ENCODE data around the gene CLSTN1.

Gene CLSTN1

DNA sequence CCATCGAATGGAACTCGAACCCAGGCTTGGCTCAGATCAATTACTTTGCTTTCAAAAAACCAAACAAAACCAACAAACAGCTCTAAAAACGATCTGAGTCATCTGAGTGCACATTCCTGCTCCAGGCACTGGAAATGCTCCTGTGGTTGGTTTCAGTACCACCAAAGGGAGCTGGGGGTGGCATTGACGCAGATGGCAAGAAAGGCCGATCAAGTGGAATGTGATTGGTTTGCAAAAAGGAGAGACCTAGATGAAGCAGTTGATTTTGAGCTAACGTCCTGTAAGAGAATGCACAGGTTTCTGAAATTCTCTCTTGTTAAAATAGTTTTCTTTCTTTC lies 132.7 kb downstream of the CLSTN1 start:
- H3K4me3 ChIP-seq (ENCODE audit: low read depth in 1 of 2, low read length in 1 of 2): no peak overlapping the region
- peak overlapping the region; percentile 53 for H3K27ac ChIP-seq
- no peaks in the 10 kb centered on the region for H3K27me3 ChIP-seq
- H3K9me3 ChIP-seq: no peaks in the 10 kb centered on the region
- peaks cover 58% of the 10 kb centered on the region for H3K36me3 ChIP-seq
- no peak for TF ChIP-seq CTCF (IDR thresholded peaks at IDR 0.05)
- peaks cover 67 to 75% of the 10 kb centered on the region in 2 experiments for H3K4me1 ChIP-seq (ENCODE audit: control insufficient read depth in 1 of 2, insufficient read depth in 1 of 2, low read depth in 1 of 2, low read length in 1 of 2)

- H3K9me3 ChIP-seq: no peaks in the 10 kb centered on the region
- peak overlapping the region; percentile 53 for H3K27ac ChIP-seq
- H3K4me1 ChIP-seq (ENCODE audit: control insufficient read depth in 1 of 2, insufficient read depth in 1 of 2, low read depth in 1 of 2, low read length in 1 of 2): peaks cover 72 to 79% of the 10 kb centered on the region in 2 experiments
- TF ChIP-seq CTCF (IDR thresholded peaks at IDR 0.05): no peak
- no peaks in the 10 kb centered on the region for H3K27me3 ChIP-seq
- peaks cover 54% of the 10 kb centered on the region for H3K36me3 ChIP-seq
- H3K4me3 ChIP-seq (ENCODE audit: low read depth in 1 of 2, low read length in 1 of 2): no peak overlapping the region
These were observed 133.2 kb downstream of the CLSTN1 start for GRCh38 chr1:9690440-9691107.

DNA sequence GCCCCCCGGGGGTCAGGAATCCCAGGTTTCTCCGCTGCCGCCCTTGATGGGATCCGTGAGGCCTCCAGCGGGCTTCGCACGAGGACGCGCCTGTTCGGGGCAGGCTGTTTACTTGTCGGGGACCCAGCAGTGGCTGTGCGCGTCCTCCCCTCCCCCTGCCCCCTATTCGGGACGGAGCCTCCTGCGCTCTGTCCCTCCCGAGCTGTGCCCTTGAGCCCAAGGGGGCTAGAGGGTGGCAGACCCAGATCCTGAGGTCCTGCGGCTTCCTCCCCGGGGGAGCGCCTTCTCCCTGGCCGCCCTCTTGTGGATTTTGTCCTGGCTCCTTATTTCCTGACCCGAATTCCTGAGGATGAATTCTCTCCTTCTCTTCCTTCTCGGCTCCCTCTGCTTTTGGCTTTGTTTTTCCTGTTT lies 133.8 kb downstream of the CLSTN1 start:
- Histone ChIP-seq H3K27ac (peak overlapping the region; percentile 53), H3K27me3 (no peaks in the 10 kb centered on the region), H3K9me3 (no peaks in the 10 kb centered on the region), H3K36me3 (peaks cover 54% of the 10 kb centered on the region), H3K4me3 (ENCODE audit: low read depth in 1 of 2, low read length in 1 of 2) (peak overlapping the region; percentile 31 to 68), H3K4me1 (ENCODE audit: control insufficient read depth in 1 of 2, insufficient read depth in 1 of 2, low read depth in 1 of 2, low read length in 1 of 2) (peaks cover 73 to 79% of the 10 kb centered on the region in 2 experiments)
- TF ChIP-seq CTCF (IDR thresholded peaks at IDR 0.05): no peak

DNA sequence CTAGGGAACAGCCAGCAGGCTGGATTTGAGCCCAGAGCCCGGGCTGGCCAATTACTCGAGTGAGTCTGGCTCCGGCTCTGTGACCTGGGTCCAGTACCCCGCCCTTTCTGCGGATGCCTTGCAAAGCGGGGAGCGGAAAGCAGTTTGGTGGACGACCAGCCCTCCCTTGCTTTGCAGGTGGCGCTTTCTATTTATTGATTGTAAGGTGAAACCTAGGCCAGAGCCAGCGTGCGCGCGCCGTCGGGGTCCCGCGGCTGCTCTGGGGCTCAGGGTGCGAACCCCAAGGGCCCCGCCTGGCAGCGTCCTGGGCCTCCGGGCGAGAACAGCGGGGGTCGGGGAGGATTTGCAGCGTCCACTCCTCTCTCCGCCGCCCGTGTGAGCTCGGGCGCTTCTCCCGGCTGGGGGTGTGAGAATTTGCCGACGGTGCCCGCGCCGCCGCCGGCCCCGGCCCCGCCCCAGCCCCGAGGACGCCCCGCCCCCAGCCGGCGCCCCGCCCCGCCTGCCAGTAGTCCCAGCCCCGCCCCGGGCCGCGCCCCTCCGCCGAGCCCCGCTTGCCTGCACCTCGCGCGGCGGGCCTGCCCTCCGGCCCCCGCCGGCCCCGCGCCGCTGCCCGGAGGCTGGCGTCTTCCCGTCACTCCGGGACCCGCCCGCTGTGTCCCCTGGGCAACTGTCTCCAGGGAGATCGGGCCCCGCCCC lies 134.6 kb downstream of the CLSTN1 start:
- Histone ChIP-seq H3K27ac (peak overlapping the region; percentile 62), H3K4me1 (ENCODE audit: control insufficient read depth in 1 of 2, insufficient read depth in 1 of 2, low read depth in 1 of 2, low read length in 1 of 2) (peaks cover 74 to 77% of the 10 kb centered on the region in 2 experiments)

DNA sequence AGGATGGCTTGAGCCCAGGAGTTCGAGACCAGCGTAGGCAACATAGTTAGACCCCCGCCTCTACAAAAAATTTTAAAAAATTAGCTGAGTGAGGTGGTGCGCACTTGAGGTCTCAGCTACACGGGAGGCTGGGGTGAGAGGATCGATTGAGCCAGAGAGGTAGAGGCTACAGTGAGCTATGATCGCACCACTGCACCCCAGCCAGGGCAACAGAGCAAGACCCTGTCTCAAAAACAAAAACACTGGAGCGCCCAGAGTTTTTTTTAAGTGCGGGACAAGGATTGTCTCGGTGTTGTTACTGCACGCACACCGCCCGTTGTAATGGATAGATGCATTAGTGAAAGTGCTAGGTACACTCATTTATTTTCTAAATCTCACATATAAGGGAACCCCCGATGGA lies 135.2 kb downstream of the CLSTN1 start:
- Histone ChIP-seq H3K4me1 (ENCODE audit: control insufficient read depth in 1 of 2, insufficient read depth in 1 of 2, low read depth in 1 of 2, low read length in 1 of 2) (peaks cover 77 to 80% of the 10 kb centered on the region in 2 experiments), H3K4me3 (ENCODE audit: low read depth in 1 of 2, low read length in 1 of 2) (peak overlapping the region; percentile 54 to 68), H3K9me3 (no peaks in the 10 kb centered on the region), H3K27me3 (no peaks in the 10 kb centered on the region), H3K36me3 (peaks cover 49% of the 10 kb centered on the region), H3K27ac (peak overlapping the region; percentile 62)
- no peak for TF ChIP-seq CTCF (IDR thresholded peaks at IDR 0.05)

More for the DNA sequence above, 134.6 kb downstream of the CLSTN1 start:
- Histone ChIP-seq H3K4me3 (ENCODE audit: low read depth in 1 of 2, low read length in 1 of 2) (peak overlapping the region; percentile 54 to 68), H3K9me3 (no peaks in the 10 kb centered on the region), H3K27me3 (no peaks in the 10 kb centered on the region), H3K36me3 (peaks cover 49% of the 10 kb centered on the region)
- TF ChIP-seq CTCF (IDR thresholded peaks at IDR 0.05): no peak
